MV-4-11 (cell line): Measurements from ENCODE around the gene SLC10A1.
"Not testable (repeated sequence)": the region's sequence is repeated elsewhere in the genome, so short reads cannot be mapped to it uniquely, and the experiment has no call there.

ENCODE experiments used
- DNase-seq: peaks from one replicate; lab custom pipeline; 2025; lab: John Stamatoyannopoulos, UW

SLC10A1 gene

DNA sequence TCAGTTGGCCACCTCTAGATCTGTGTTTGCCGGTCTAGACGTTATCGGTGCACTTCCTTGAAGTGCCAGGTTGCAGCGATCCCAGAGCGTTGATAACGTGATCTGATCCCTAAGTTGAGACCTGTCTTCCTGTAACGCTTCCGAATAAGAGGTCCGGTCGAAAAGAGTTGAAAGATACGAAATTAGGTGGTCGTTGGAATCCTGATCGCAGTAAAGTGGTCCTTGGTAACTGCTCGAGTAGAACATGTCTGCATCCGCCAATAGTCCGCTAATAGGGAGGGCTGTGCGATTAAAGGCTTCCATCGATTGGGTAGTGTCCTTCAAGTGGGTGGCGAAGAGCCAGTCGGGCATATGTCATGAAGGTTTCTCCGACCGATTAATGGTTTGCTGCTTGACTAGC lies 27.4 kb downstream of the SLC10A1 start:
- no peak for DNase-seq

DNA sequence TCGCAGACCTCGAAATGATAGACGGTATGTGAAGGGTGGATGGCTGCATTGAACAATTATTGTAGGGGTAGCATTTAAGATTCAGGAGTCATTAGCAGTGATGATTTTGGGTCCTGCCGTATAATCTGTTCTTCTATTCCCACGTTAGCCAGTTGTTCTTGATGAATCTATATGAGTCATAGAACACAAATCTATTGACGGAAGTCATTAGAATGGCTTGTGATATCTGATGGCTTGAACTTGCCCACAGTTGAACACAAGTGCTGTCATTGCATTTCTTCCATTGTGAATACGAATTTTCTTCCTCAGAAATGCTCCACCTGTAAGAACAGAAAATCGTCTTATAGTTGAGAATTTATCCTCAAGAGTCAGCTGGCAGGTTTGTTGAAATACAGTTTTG lies 28.2 kb downstream of the SLC10A1 start:
- DNase-seq: no peak

- DNase-seq: peak; percentile 80
Measured at GRCh38 chr14:69767369-69767999, 29.6 kb downstream of the SLC10A1 start.

GRCh38 chr14:69766984-69767368 lies 30.1 kb downstream of the SLC10A1 start, which contains the start of gene SRSF5:
Gene SRSF5 (plus strand): TSS chr14:69767142. CDS start chr14:69768157, 1,015 bp downstream.
- peak; percentile 98 for DNase-seq

DNA sequence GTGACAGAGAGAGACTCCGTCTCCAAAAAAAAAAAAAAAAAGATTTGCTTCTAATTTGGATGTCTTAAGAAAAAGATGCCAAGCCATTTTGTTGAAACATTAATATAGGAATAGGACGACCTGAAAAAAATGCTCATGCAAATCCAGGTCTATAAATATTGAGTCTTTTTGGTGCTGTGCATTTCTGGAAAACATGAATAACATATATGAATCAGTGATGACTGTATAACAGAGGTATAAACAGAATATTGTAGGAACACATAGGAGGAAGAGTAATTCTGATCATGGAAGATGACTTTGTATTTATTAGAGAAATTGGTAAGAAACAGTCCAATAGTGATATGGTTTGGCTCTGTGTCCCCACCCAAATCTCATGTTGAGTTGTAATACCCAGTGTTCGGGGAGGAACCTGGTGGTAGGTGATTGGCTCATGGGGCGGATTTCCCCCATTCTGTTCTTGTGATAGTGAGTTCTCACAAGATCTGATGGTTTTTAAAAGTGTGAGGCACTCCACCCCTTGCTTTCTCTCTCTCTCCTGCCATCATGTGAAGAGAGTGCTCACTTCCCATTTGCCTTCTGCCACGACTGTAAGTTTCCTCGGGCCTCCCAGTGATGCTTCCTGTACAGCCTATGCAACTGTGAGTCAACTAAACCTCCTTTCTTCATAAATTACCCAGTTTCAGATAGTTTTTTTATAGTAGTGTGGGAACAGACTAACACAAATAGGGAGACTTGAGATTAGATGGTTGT lies 33.1 kb downstream of the SLC10A1 start:
- peak; percentile 92 for DNase-seq

DNA sequence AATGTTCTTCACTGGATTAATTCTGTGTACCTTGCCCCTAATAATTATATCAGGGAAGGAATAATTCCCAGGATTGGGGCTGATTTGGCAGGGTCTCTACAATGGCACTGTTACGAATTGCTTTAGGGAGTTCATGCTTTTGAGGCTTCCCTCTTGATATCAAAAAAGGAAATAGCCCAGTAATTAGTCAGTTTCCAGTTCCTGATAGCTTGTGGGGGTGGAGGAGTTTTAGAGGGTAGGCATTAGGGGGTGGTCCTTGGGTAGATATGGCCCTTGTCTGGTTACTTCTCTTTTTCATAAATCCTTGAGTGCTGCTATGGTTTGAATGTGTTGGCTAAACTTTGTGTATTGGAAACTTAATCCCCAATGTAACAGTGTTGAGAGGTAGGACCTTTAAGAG lies 36.2 kb downstream of the SLC10A1 start:
- peak; percentile 72 for DNase-seq

- DNase-seq: no peak
Measured at GRCh38 chr14:69756298-69756697, 40.7 kb downstream of the SLC10A1 start.

- no peak for DNase-seq
Measured at GRCh38 chr14:69755784-69756183, 41.3 kb downstream of the SLC10A1 start.

GRCh38 chr14:69755296-69755695 lies 41.7 kb downstream of the SLC10A1 start:
- peak; percentile 70 for DNase-seq

- DNase-seq: no peak
Measured at GRCh38 chr14:69754487-69754886, 42.6 kb downstream of the SLC10A1 start.

- DNase-seq: peak; percentile 30
Measured at GRCh38 chr14:69753860-69754259, 43.2 kb downstream of the SLC10A1 start.

GRCh38 chr14:69752773-69753172 lies 44.3 kb downstream of the SLC10A1 start:
- DNase-seq: no peak

GRCh38 chr14:69750495-69750894 lies 46.5 kb downstream of the SLC10A1 start:
- no peak for DNase-seq

DNA sequence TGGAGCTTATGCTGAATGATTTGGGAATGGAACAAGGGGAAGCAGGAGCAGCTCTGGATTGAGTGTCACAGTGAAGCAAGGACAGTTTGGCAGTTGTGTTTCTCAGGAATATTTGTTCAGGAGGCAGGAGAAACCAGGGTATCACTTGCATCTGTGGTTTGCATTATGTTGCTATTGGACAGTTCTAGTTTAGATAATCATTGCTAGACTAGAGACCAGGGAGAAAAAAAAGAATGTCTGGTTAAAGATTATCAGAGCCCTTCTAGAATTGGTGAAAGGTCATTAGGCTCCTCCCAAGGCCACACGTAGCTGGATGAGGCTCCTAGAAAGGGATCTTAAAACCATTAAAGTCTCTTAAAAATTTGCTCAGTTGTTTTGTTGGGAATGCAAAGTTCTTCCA lies 47.1 kb downstream of the SLC10A1 start:
- DNase-seq: no peak

GRCh38 chr14:69741055-69741454 lies 56.0 kb downstream of the SLC10A1 start:
- DNase-seq: no peak

- not testable (repeated sequence) for DNase-seq
Measured at GRCh38 chr14:69736405-69736804, 60.6 kb downstream of the SLC10A1 start.

DNA sequence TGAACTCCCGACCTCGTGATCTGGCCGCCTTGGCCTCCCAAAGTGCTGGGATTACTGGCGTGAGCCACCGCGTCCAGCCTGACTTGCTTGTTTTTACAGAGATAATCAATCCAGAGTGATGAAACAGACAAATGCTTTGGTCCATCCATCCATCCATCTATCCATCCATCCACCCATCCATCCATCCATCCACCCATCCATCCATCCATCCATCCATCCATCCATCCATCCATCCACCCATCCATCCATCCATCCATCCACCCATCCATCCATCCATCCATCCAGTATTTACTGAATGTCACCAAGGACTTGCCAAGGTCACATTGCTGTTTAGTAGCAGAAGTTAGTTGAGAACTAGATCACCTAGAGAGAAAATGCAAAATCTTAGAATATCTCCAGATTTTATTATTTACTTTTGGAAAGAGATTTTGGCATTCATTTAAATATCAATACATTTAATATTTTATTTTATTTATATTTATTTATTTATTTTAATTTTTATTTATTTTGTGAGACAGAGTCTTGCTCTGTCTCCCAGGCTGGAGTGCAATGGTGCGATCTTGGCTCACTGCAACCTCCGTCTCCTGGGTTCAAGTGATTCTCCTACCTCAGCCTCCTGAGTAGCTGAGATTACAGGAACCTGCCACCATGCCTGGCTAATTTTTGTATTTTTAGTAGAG lies 65.0 kb downstream of the SLC10A1 start:
- not testable (repeated sequence) for DNase-seq

DNA sequence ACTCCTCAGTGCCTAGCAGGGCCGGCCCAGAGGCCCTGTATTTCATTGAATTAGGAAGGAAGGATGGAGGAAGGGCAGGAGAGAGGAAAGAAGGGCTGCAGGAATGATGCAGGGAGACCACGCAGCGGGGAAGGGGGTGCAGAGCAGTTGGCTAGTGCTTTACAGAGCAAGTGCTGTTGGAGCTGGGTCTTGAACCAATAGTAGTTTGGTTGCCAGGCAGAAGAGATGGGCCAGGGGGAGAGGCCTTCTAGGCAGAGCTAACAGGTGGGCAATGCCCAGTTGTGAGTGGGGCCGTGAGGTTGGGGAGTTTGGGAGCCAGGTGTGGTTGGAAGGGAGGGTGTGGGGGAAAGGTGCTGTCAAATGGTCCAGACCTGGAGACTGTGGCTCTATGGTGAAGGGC lies 69.2 kb downstream of the SLC10A1 start:
- DNase-seq: no peak

- peak; percentile 48 for DNase-seq
Measured at GRCh38 chr14:69726761-69727511, 70.1 kb downstream of the SLC10A1 start.
